K562 (cell line): ENCODE results near the gene MPIG6B. TPM values are rescaled to one million over a fixed set of nuclear protein-coding genes. Genes with fewer than 3 reads are reported as not detected.
A peak's percentile ranks its signal among the peaks of the same experiment; 100 is the strongest.

Source experiments
- ASH1L ChIP-seq: fragments of 450-650 bp; IDR thresholded peaks from 2 replicates; pipeline ENCODE4 v1.6.1; 2018; ENCODE audit warnings: borderline replicate concordance, mild to moderate bottlenecking, low read depth; ENCODE audit not compliant: partially characterized antibody
- CBX8 ChIP-seq: fragments of 200-600 bp; sonication (generic); IDR thresholded peaks from 2 replicates; pipeline ENCODE4 v1.6.1; 2012; ENCODE audit warnings: borderline replicate concordance, mixed run types, low read depth, mild to moderate bottlenecking, moderate library complexity, mixed read lengths, low read length, control low read depth, inconsistent platforms; ENCODE audit not compliant: poor library complexity, severe bottlenecking; ENCODE audit errors: extremely low read depth
- CHD4 ChIP-seq: fragments of 200-600 bp; sonication (generic); IDR thresholded peaks from 3 replicates; pipeline ENCODE4 v1.6.1; 2012; ENCODE audit warnings: low read depth, mild to moderate bottlenecking, mixed read lengths, low read length, inconsistent platforms; ENCODE audit not compliant: insufficient read depth, insufficient replicate concordance, poor library complexity, severe bottlenecking
- E2F8 ChIP-seq: fragments of 450-650 bp; IDR thresholded peaks from 2 replicates; pipeline ENCODE4 v1.7.1; 2018; ENCODE audit warnings: mild to moderate bottlenecking, low read depth; ENCODE audit not compliant: partially characterized antibody
- ELF2 ChIP-seq: fragments of 250-450 bp; sonication (Bioruptor Pico); IDR thresholded peaks from 2 replicates; pipeline ENCODE4 v1.5.0; 2021; ENCODE audit warnings: mild to moderate bottlenecking
- HCFC1 ChIP-seq: IDR thresholded peaks from 2 replicates; pipeline ENCODE4 v1.6.1; 2012; ENCODE audit warnings: low read depth, low read length, improper control_type of control experiment
- HIVEP1 ChIP-seq: fragments of 250-450 bp; sonication (Bioruptor Pico); IDR thresholded peaks from 2 replicates; pipeline ENCODE4 v1.4.0; 2020; ENCODE audit warnings: mild to moderate bottlenecking
- HMG20A ChIP-seq: fragments of 450-650 bp; formaldehyde crosslinking; conservative IDR thresholded peaks from 2 replicates; pipeline ENCODE4 v1.4.0; 2020; ENCODE audit warnings: mild to moderate bottlenecking, mixed read lengths
- JUND ChIP-seq, 2 experiments: IDR thresholded peaks; 2 replicates in 1 of 2; 3 replicates in 1 of 2; pipeline ENCODE4 v1.6.1; 2011; ENCODE audit warnings: borderline replicate concordance in 2 of 2, low read depth in 2 of 2, low read length in 2 of 2, improper control_type of control experiment in 1 of 2, missing biosample characterization in 1 of 2, missing genetic modification characterization in 1 of 2, missing genetic modification reagents in 1 of 2
- MAFF ChIP-seq: IDR thresholded peaks from 2 replicates; pipeline ENCODE4 v1.6.1; 2012; ENCODE audit warnings: low read length, improper control_type of control experiment
- MECOM ChIP-seq: fragments of 250-450 bp; sonication (Bioruptor Pico); IDR thresholded peaks from 2 replicates; pipeline ENCODE4 v1.8.0; 2022; ENCODE audit warnings: inconsistent platforms
- STAG1 ChIP-seq: sonication (generic); formaldehyde crosslinking; IDR thresholded peaks from 2 replicates; pipeline ENCODE4 v1.5.0; 2020; ENCODE audit warnings: missing genetic modification reagents, borderline replicate concordance
- ZKSCAN1 ChIP-seq: fragments of 150-350 bp; IDR thresholded peaks from 2 replicates; pipeline ENCODE4 v1.6.1; 2016; ENCODE audit warnings: low read depth, low read length
- ZNF76 ChIP-seq: fragments of 250-450 bp; sonication (Bioruptor Pico); IDR thresholded peaks from 2 replicates; pipeline ENCODE4 v1.4.0; 2020; ENCODE audit warnings: mild to moderate bottlenecking, moderate library complexity, borderline replicate concordance
- polyA plus RNA-seq, 8 experiments: library from polyadenylated mRNA; depleted of rRNA in 4 of 8; stranded (reverse) in 5 of 8; unstranded in 3 of 8; fragments of >200 nt; fragmentation: Nextera tagmentation in 2 of 8; fragmentation: Illumina TruSeq in 1 of 8; extraction: Ambion mirVana in 2 of 8; extraction: Trizol in 1 of 8; gene quantifications; 2 replicates each; pipeline versions ENCODE4 v1.2.1 to v1.2.3, GENCODE V29; 2011 to 2014; ENCODE audit warnings: inconsistent platforms in 1 of 8, missing spikeins in 1 of 8
- total RNA-seq, 7 experiments: library from RNA; depleted of rRNA in 6 of 7; stranded (reverse); fragments of >200 nt in 6 of 7; fragmentation: Illumina TruSeq in 2 of 7; extraction: Trizol in 2 of 7; gene quantifications; 2 replicates each; pipeline versions ENCODE4 v1.2.1 to v1.2.3, GENCODE V29; 2011 to 2021; ENCODE audit warnings: low replicate concordance in 1 of 7
- TF ChIP-seq, protein P1 (sequence below): sonication (generic); formaldehyde crosslinking; IDR thresholded peaks from 2 replicates; pipeline ENCODE4 v1.8.1; 2023; ENCODE audit warnings: mild to moderate bottlenecking, missing genetic modification reagents
- TF ChIP-seq, protein P2 (sequence below): sonication (generic); formaldehyde crosslinking; IDR thresholded peaks from 2 replicates; pipeline ENCODE4 v1.5.0; 2020; ENCODE audit warnings: missing genetic modification reagents
- TF ChIP-seq, protein P3 (sequence below): fragments of 450-650 bp; formaldehyde crosslinking; IDR thresholded peaks from 2 replicates; pipeline ENCODE4 v1.4.0; 2022; ENCODE audit warnings: mild to moderate bottlenecking, moderate library complexity

The MPIG6B gene
- total and polyA plus RNA-seq, 9 of the 15 experiments (the other 6 are each of a cell fraction or from before 2014, with no cell fraction given): 0.11 to 1.2 (median 0.28) TPM; not detected in 1

DNA sequence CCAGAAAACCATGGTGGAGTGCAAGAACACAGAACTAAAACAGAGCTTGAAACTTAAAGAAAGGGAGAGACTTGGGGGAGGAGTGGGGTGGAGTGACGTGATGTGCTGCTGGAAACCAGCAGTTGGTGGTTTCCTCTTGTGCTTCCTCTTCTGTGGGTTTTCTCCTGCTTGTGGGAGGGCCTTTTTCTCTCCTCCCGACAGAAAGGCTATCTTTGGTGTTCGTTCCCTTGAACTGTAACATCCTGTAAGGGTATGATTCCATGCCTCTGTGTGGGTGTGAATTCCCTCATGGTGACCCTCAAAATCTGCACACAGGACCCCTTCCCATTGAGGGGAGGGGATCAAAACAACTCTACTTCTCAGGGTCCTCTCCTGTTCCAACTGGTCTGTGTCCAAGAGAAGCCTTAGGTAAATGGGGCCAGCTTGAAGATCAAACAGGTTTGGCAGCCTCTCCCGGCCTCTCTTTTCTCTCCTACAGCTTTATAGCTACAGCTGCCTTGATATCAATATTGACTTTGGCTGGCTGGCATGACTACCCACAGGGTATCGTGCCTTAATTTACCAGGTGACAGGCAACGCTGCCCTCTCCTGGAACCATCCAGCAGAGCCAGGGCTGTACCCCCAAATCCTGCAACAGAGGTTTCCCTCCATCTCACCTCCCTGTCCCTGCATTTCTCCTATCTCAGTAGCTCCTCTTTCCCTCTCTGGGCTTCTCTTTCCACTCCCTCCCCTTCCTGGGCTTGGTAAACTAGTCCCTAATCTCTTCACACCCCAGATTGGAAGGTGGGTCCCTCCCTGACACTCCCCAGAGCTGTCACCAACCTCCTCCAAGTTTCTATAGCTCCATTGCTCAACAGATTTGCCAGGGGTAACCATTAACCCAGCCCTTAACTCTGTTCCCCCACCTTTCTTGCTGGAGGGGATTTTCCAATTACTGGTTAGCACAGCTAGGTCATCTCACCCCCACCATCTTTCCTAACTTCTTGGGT, 15.1 kb downstream of the MPIG6B start (continued):
- TF ChIP-seq JUND (IDR thresholded peaks at IDR 0.05; ENCODE audit: borderline replicate concordance, low read depth, low read length) (peak; percentile 96), JUND (tag; IDR thresholded peaks at IDR 0.05; ENCODE audit: borderline replicate concordance, low read depth, low read length) (peak; percentile 91; the same call in 2 of the 3 replicates), MAFF (no peak), CBX8 (no peak), E2F8 (no peak), ASH1L (no peak), ELF2 (CRISPR knock-in tag) (no peak), HCFC1 (0 out of 2 replicates have a peak, but pooled peaks have one; percentile 58), MECOM (CRISPR knock-in tag) (0 out of 2 replicates have a peak, but pooled peaks have one; percentile 17), ZKSCAN1 (peak; percentile 36), HIVEP1 (CRISPR knock-in tag) (peak; percentile 78; the same call in 1 of the 2 replicates), ZNF76 (peak; percentile 9; the same call in 1 of the 2 replicates), STAG1 (CRISPR knock-in tag) (no peak), HMG20A (CRISPR knock-in tag) (0 out of 2 replicates have a peak, but pooled peaks have one; percentile 49), CHD4 (no peak)
- TF ChIP-seq, protein P1, sequence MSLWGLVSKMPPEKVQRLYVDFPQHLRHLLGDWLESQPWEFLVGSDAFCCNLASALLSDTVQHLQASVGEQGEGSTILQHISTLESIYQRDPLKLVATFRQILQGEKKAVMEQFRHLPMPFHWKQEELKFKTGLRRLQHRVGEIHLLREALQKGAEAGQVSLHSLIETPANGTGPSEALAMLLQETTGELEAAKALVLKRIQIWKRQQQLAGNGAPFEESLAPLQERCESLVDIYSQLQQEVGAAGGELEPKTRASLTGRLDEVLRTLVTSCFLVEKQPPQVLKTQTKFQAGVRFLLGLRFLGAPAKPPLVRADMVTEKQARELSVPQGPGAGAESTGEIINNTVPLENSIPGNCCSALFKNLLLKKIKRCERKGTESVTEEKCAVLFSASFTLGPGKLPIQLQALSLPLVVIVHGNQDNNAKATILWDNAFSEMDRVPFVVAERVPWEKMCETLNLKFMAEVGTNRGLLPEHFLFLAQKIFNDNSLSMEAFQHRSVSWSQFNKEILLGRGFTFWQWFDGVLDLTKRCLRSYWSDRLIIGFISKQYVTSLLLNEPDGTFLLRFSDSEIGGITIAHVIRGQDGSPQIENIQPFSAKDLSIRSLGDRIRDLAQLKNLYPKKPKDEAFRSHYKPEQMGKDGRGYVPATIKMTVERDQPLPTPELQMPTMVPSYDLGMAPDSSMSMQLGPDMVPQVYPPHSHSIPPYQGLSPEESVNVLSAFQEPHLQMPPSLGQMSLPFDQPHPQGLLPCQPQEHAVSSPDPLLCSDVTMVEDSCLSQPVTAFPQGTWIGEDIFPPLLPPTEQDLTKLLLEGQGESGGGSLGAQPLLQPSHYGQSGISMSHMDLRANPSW: 0 out of 2 replicates have a peak, but pooled peaks have one; percentile 73
- TF ChIP-seq, protein P2, sequence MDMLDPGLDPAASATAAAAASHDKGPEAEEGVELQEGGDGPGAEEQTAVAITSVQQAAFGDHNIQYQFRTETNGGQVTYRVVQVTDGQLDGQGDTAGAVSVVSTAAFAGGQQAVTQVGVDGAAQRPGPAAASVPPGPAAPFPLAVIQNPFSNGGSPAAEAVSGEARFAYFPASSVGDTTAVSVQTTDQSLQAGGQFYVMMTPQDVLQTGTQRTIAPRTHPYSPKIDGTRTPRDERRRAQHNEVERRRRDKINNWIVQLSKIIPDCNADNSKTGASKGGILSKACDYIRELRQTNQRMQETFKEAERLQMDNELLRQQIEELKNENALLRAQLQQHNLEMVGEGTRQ (CRISPR knock-in tag): no peak
- TF ChIP-seq, protein P3, sequence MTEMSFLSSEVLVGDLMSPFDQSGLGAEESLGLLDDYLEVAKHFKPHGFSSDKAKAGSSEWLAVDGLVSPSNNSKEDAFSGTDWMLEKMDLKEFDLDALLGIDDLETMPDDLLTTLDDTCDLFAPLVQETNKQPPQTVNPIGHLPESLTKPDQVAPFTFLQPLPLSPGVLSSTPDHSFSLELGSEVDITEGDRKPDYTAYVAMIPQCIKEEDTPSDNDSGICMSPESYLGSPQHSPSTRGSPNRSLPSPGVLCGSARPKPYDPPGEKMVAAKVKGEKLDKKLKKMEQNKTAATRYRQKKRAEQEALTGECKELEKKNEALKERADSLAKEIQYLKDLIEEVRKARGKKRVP (CRISPR knock-in tag): peak; percentile 25
